Panc1 (cell line): ENCODE data around the gene FAM151A. TPM values are rescaled to one million over a fixed set of nuclear protein-coding genes. Genes with fewer than 3 reads are reported as not detected.
"Not testable (repeated sequence)": the region's sequence is repeated elsewhere in the genome, so short reads cannot be mapped to it uniquely, and the experiment has no call there.

ENCODE experiments used
- ATAC-seq: fragments of 200-7000 bp; cut with Tn5 transposase; 2 replicates; pipeline ENCODE4 v1.9.1; 2020; ENCODE audit warnings: mild to moderate bottlenecking, moderate library complexity
- BruUV-seq: library from RNA; stranded (reverse); fragments of 400-500 nt; replicated peaks from 2 replicates; lab custom pipeline; 2021; lab: Mats Ljungman, UMichigan
- CTCF ChIA-PET: fragments of 300-600 bp; sonication (Branson Sonifier 250); formaldehyde crosslinking; loops from one replicate; lab custom pipeline; 2022; ENCODE audit warnings: antibody characterized with exemption; lab: Charles Lee
- POLR2A ChIA-PET: fragments of 300-600 bp; sonication (Branson Sonifier 250); formaldehyde crosslinking; loops from one replicate; lab custom pipeline; 2022; ENCODE audit warnings: antibody characterized with exemption; lab: Charles Lee
- DNase-seq: peaks from one replicate; pipeline ENCODE4 v3.0.0-alpha.2; 2010; ENCODE audit warnings: low read depth, low spot score
- H3K27ac ChIP-seq: 2 replicates; pipeline ENCODE4 v1.5.1; 2011; ENCODE audit warnings: mild to moderate bottlenecking, low read length, inconsistent platforms
- H3K27me3 ChIP-seq: fragments of 200-500 bp; sonication (Bioruptor generic); 2 replicates; pipeline ENCODE4 v1.6.0; 2014; ENCODE audit warnings: low read length, inconsistent platforms; ENCODE audit not compliant: control insufficient read depth, insufficient read depth
- H3K36me3 ChIP-seq: fragments of 200-500 bp; sonication (Bioruptor generic); 2 replicates; pipeline ENCODE4 v1.5.1; 2014; ENCODE audit warnings: inconsistent platforms, mild to moderate bottlenecking, low read length, moderate library complexity; ENCODE audit not compliant: control insufficient read depth, insufficient read depth
- H3K4me1 ChIP-seq: 2 replicates; pipeline ENCODE4 v1.5.1; 2011; ENCODE audit warnings: inconsistent platforms, mild to moderate bottlenecking, low read length, moderate library complexity; ENCODE audit not compliant: control insufficient read depth, insufficient read depth
- H3K4me3 ChIP-seq, 2 experiments: 2 replicates each; pipeline ENCODE4 v1.5.1; 2011 to 2012; ENCODE audit warnings: low read depth in 2 of 2, low read length in 2 of 2, mild to moderate bottlenecking in 2 of 2, inconsistent platforms in 1 of 2, moderate library complexity in 1 of 2
- H3K9me3 ChIP-seq: fragments of 200-500 bp; sonication (Bioruptor generic); 2 replicates; pipeline ENCODE4 v1.5.1; 2014; ENCODE audit warnings: low read depth, mild to moderate bottlenecking, inconsistent platforms, low read length, moderate library complexity; ENCODE audit not compliant: control insufficient read depth, insufficient read depth
- CTCF ChIP-seq: fragments of 450-650 bp; IDR thresholded peaks from 2 replicates; pipeline ENCODE4 v1.5.1; 2017; ENCODE audit warnings: mild to moderate bottlenecking
- POLR2AphosphoS5 ChIP-seq: IDR thresholded peaks from 2 replicates; pipeline ENCODE4 v1.6.1; 2012; ENCODE audit warnings: mild to moderate bottlenecking, low read depth, low read length, moderate library complexity
- SIN3A ChIP-seq: IDR thresholded peaks from 2 replicates; pipeline ENCODE4 v1.6.1; 2012; ENCODE audit warnings: low read depth, mild to moderate bottlenecking, low read length, moderate library complexity, borderline replicate concordance; ENCODE audit not compliant: insufficient read depth
- TCF7L2 ChIP-seq: IDR thresholded peaks from 2 replicates; pipeline ENCODE4 v1.6.1; 2011; ENCODE audit warnings: mild to moderate bottlenecking, low read depth, low read length, inconsistent platforms
- in situ Hi-C: cut with HindIII; loops from 2 replicates; pipeline ENCODE4 v1.10.0; 2016; ENCODE audit warnings: low sequenced_read_pairs, low pct_unique_long_range_greater_than_20kb
- intact Hi-C: fragments of 100-400 bp; cut with micrococcal nuclease; formaldehyde crosslinking; loops from one replicate; pipeline ENCODE4 v1.10.0; 2022; ENCODE audit not compliant: unreplicated experiment
- total RNA-seq: library from RNA; stranded (reverse); gene quantifications from one replicate; pipeline ENCODE4 v1.2.1, GENCODE V29; 2021; ENCODE audit not compliant: unreplicated experiment
- TF ChIP-seq, protein P1 (sequence below), 2 experiments: IDR thresholded peaks; 2 replicates each; pipeline ENCODE4 v1.6.1; 2011 to 2012; ENCODE audit warnings: low read depth in 2 of 2, control low read depth in 1 of 2, low read length in 1 of 2, mild to moderate bottlenecking in 1 of 2, moderate library complexity in 1 of 2; ENCODE audit not compliant: insufficient read depth in 1 of 2

FAM151A gene
- total RNA-seq, 1 experiment from 2014 or later: not detected

- no peaks in the 10 kb centered on the region for H3K4me1 ChIP-seq
- ChIA-PET CTCF (no interaction called here), POLR2A (no interaction called here)
- H3K27ac ChIP-seq: no peak within 1 kb of the TSS
- no peaks in the 10 kb centered on the region for H3K36me3 ChIP-seq
- no peak for TF ChIP-seq POLR2AphosphoS5
- TF ChIP-seq SIN3A: no peak
- no peak for TF ChIP-seq TCF7L2
- TF ChIP-seq, protein P1, sequence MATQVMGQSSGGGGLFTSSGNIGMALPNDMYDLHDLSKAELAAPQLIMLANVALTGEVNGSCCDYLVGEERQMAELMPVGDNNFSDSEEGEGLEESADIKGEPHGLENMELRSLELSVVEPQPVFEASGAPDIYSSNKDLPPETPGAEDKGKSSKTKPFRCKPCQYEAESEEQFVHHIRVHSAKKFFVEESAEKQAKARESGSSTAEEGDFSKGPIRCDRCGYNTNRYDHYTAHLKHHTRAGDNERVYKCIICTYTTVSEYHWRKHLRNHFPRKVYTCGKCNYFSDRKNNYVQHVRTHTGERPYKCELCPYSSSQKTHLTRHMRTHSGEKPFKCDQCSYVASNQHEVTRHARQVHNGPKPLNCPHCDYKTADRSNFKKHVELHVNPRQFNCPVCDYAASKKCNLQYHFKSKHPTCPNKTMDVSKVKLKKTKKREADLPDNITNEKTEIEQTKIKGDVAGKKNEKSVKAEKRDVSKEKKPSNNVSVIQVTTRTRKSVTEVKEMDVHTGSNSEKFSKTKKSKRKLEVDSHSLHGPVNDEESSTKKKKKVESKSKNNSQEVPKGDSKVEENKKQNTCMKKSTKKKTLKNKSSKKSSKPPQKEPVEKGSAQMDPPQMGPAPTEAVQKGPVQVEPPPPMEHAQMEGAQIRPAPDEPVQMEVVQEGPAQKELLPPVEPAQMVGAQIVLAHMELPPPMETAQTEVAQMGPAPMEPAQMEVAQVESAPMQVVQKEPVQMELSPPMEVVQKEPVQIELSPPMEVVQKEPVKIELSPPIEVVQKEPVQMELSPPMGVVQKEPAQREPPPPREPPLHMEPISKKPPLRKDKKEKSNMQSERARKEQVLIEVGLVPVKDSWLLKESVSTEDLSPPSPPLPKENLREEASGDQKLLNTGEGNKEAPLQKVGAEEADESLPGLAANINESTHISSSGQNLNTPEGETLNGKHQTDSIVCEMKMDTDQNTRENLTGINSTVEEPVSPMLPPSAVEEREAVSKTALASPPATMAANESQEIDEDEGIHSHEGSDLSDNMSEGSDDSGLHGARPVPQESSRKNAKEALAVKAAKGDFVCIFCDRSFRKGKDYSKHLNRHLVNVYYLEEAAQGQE (IDR thresholded peaks at IDR 0.05; ENCODE audit: insufficient read depth in 1 of 2, low read depth in 2 of 2, low read length in 1 of 2): no peak
- TF ChIP-seq CTCF: no peak
- no peak for ATAC-seq
- no peaks in the 10 kb centered on the region for H3K9me3 ChIP-seq
- intact Hi-C loops: no loop called here
- no peaks in the 10 kb centered on the region for H3K27me3 ChIP-seq
- H3K4me3 ChIP-seq: no peak within 1 kb of the TSS
- no TSS peak for BruUV-seq
- no peak for DNase-seq
- in situ Hi-C loops: no loop called here
Measured at GRCh38 chr1:54640863-54641836, 17.8 kb upstream of the FAM151A start, which contains the start of gene MROH7. TSS of gene MROH7 (plus strand) at chr1:54641786. CDS start at chr1:54652927, 11,141 bp downstream.

DNA sequence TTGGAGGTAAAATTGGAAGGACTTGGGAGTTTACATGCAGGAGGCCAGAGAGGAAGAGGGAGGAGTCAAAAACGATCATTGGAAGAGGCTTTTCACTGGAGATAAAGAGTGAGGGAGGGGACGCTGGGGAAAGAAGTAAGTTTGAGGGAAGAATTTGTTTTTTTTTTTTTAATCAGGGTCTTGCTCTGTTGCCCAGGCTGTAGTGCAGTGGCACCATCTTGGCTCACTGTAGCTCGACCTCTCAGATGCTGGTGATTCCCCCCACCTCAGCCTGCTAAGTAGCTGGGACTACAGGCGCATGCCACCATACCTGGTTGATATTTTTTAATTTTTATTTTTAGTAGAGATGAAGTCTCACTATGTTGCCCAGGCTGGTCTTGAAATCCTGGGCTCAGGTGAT lies 17.0 kb upstream of the FAM151A start:
- Histone ChIP-seq H3K9me3 (no peaks in the 10 kb centered on the region), H3K27me3 (no peaks in the 10 kb centered on the region), H3K4me3 (no peak overlapping the region), H3K36me3 (no peaks in the 10 kb centered on the region), H3K27ac (no peak overlapping the region), H3K4me1 (no peaks in the 10 kb centered on the region)
- ATAC-seq: no peak
- no TSS peak for BruUV-seq
- in situ Hi-C loops (no loop called here), intact Hi-C loops (no loop called here)
- POLR2A ChIA-PET: no interaction called here
- no peak for DNase-seq
- CTCF ChIA-PET: no interaction called here
- TF ChIP-seq, protein P1 (IDR thresholded peaks at IDR 0.05; ENCODE audit: insufficient read depth in 1 of 2, low read depth in 2 of 2, low read length in 1 of 2): no peak
- no peak for TF ChIP-seq SIN3A
- no peak for TF ChIP-seq POLR2AphosphoS5
- no peak for TF ChIP-seq CTCF
- no peak for TF ChIP-seq TCF7L2

GRCh38 chr1:54636461-54637446 lies 13.4 kb upstream of the FAM151A start:
- H3K4me3 ChIP-seq, ATAC-seq, H3K27me3 ChIP-seq, POLR2A ChIA-PET, DNase-seq, BruUV-seq, intact Hi-C loops, H3K9me3 ChIP-seq, H3K4me1 ChIP-seq, CTCF ChIA-PET, H3K36me3 ChIP-seq, in situ Hi-C loops, H3K27ac ChIP-seq: not testable (repeated sequence)
